Dedifferentiated amniotic fluid mesenchymal stem cell (primary cell): ENCODE data around the gene SRI.
A peak's percentile ranks its signal among the peaks of the same experiment; 100 is the strongest.

ENCODE experiments used
- DNase-seq: peaks from one replicate; pipeline ENCODE4 v3.0.0-alpha.2; 2016; ENCODE audit errors: extremely low spot score

SRI gene

GRCh38 chr7:88224601-88225275 lies 4.9 kb upstream of the SRI start:
- no peak for DNase-seq

GRCh38 chr7:88223265-88223664 lies 3.4 kb upstream of the SRI start:
- DNase-seq: no peak

GRCh38 chr7:88218836-88219605 lies 817 bp downstream of the SRI start:
- DNase-seq: peak; percentile 15

GRCh38 chr7:88218429-88218745 lies 1.5 kb downstream of the SRI start:
- no peak for DNase-seq

- DNase-seq: no peak
Measured at GRCh38 chr7:88217675-88218428, 2.0 kb downstream of the SRI start.

GRCh38 chr7:88216276-88216675 lies 3.6 kb downstream of the SRI start:
- DNase-seq: no peak

- no peak for DNase-seq
Measured at GRCh38 chr7:88215295-88215694, 4.5 kb downstream of the SRI start.

- DNase-seq: no peak
Measured at GRCh38 chr7:88214456-88214855, 5.4 kb downstream of the SRI start.

GRCh38 chr7:88212918-88213317 lies 6.9 kb downstream of the SRI start:
- DNase-seq: no peak

- DNase-seq: no peak
Measured at GRCh38 chr7:88208521-88208920, 11.3 kb downstream of the SRI start.

- DNase-seq: no peak
Measured at GRCh38 chr7:88206254-88206653, 13.6 kb downstream of the SRI start.

- DNase-seq: no peak
Measured at GRCh38 chr7:88205179-88205578, 14.7 kb downstream of the SRI start.

- no peak for DNase-seq
Measured at GRCh38 chr7:88204525-88205110, 15.2 kb downstream of the SRI start.

- DNase-seq: no peak
Measured at GRCh38 chr7:88203401-88203800, 16.4 kb downstream of the SRI start.

- no peak for DNase-seq
Measured at GRCh38 chr7:88202799-88203198, 17.0 kb downstream of the SRI start.

- DNase-seq: no peak
Measured at GRCh38 chr7:88202278-88202677, 17.6 kb downstream of the SRI start.

- no peak for DNase-seq
Measured at GRCh38 chr7:88201305-88201704, 18.5 kb downstream of the SRI start.

GRCh38 chr7:88200789-88201188 lies 19.0 kb downstream of the SRI start:
- no peak for DNase-seq

- DNase-seq: no peak
Measured at GRCh38 chr7:88200261-88200660, 19.6 kb downstream of the SRI start.

GRCh38 chr7:88191911-88192310 lies 27.9 kb downstream of the SRI start:
- DNase-seq: no peak

- DNase-seq: no peak
Measured at GRCh38 chr7:88185650-88186049, 34.2 kb downstream of the SRI start.

- DNase-seq: no peak
Measured at GRCh38 chr7:88184848-88185304, 35.0 kb downstream of the SRI start.
